MM.1S (cell line): ENCODE measurements around the gene PRKRIP1.
A peak's percentile ranks its signal among the peaks of the same experiment; 100 is the strongest.

Source experiments
- DNase-seq: peaks from one replicate; pipeline ENCODE4 v3.0.0-alpha.2; 2015
- H2AFZ ChIP-seq: fragments of 300-600 bp; sonication (generic); 2 replicates; pipeline ENCODE4 v1.6.0; 2016; ENCODE audit warnings: antibody characterized with exemption, low read length
- H3F3A ChIP-seq: fragments of 300-600 bp; sonication (generic); 2 replicates; pipeline ENCODE4 v1.6.1; 2016; ENCODE audit warnings: mild to moderate bottlenecking, antibody characterized with exemption, low read length, moderate library complexity, mixed read lengths; ENCODE audit not compliant: insufficient read depth
- H3K27ac ChIP-seq: fragments of 300-600 bp; sonication (generic); 2 replicates; pipeline ENCODE4 v1.5.1; 2016; ENCODE audit warnings: mild to moderate bottlenecking, low read length
- H3K27me3 ChIP-seq: fragments of 300-600 bp; sonication (generic); replicated peaks from 2 replicates; pipeline ENCODE4 v1.6.0; 2016; ENCODE audit warnings: low read length; ENCODE audit not compliant: insufficient read depth
- H3K36me3 ChIP-seq: fragments of 300-600 bp; sonication (generic); replicated peaks from 2 replicates; pipeline ENCODE4 v1.6.1; 2016; ENCODE audit warnings: mild to moderate bottlenecking, low read length, mixed read lengths; ENCODE audit not compliant: insufficient read depth
- H3K4me1 ChIP-seq: fragments of 300-600 bp; sonication (generic); 2 replicates; pipeline ENCODE4 v1.6.1; 2016; ENCODE audit warnings: low read length, mixed read lengths
- H3K4me2 ChIP-seq: fragments of 300-600 bp; sonication (generic); 2 replicates; pipeline ENCODE4 v1.6.0; 2016; ENCODE audit warnings: low read depth, low read length
- H3K4me3 ChIP-seq: fragments of 300-600 bp; sonication (generic); 2 replicates; pipeline ENCODE4 v1.5.1; 2016; ENCODE audit warnings: low read length, mixed read lengths
- H3K79me2 ChIP-seq: fragments of 300-600 bp; sonication (generic); 2 replicates; pipeline ENCODE4 v1.6.1; 2016; ENCODE audit warnings: mixed run types, low read length, mixed read lengths
- H3K9ac ChIP-seq: fragments of 300-600 bp; sonication (generic); 2 replicates; pipeline ENCODE4 v1.6.1; 2016; ENCODE audit warnings: low read length, mixed read lengths
- H3K9me2 ChIP-seq: fragments of 300-600 bp; sonication (generic); replicated peaks from 2 replicates; pipeline ENCODE4 v1.6.1; 2016; ENCODE audit warnings: mild to moderate bottlenecking, low read length, mixed read lengths; ENCODE audit not compliant: insufficient read depth
- H3K9me3 ChIP-seq: fragments of 300-600 bp; sonication (generic); replicated peaks from 2 replicates; pipeline ENCODE4 v1.6.1; 2016; ENCODE audit warnings: mild to moderate bottlenecking, low read length, mixed read lengths; ENCODE audit not compliant: insufficient read depth
- H4K20me1 ChIP-seq: fragments of 300-600 bp; sonication (generic); 2 replicates; pipeline ENCODE4 v1.6.1; 2016; ENCODE audit warnings: mild to moderate bottlenecking, low read length, moderate library complexity, mixed read lengths; ENCODE audit not compliant: insufficient read depth
- CTCF ChIP-seq: fragments of 300-600 bp; sonication (generic); IDR thresholded peaks from 2 replicates; pipeline ENCODE4 v1.5.1; 2016; ENCODE audit warnings: antibody characterized with exemption, low read length, mixed read lengths
- EZH2 ChIP-seq: fragments of 300-600 bp; sonication (generic); optimal IDR thresholded peaks from 2 replicates; pipeline ENCODE3; 2017; ENCODE audit warnings: low read depth, mild to moderate bottlenecking, antibody characterized with exemption, low read length, mixed read lengths
- EZH2phosphoT487 ChIP-seq: fragments of 300-600 bp; sonication (generic); IDR thresholded peaks from 2 replicates; pipeline ENCODE4 v1.6.1; 2018; ENCODE audit warnings: antibody characterized with exemption, low read length

PRKRIP1 gene

GRCh38 chr7:102467581-102468477, 71.7 kb downstream of the PRKRIP1 start:
- DNase-seq = no peak
- Histone ChIP-seq H3K36me3 (no peaks in the 10 kb centered on the region; the same call in 1 of the 2 replicates), H3K4me1 (peaks cover 10% of the 10 kb centered on the region; the same call in 1 of the 2 replicates), H3F3A (peaks cover 11% of the 10 kb centered on the region), H3K9me2 (no peaks in the 10 kb centered on the region), H3K4me2 (no peak overlapping the region), H3K9ac (no peak overlapping the region), H3K27me3 (no peaks in the 10 kb centered on the region), H4K20me1 (no peaks in the 10 kb centered on the region), H3K9me3 (no peaks in the 10 kb centered on the region), H3K27ac (no peak overlapping the region), H3K4me3 (no peak overlapping the region), H2AFZ (no peak overlapping the region), H3K79me2 (peaks cover 73% of the 10 kb centered on the region)
- TF ChIP-seq EZH2 (no peak), EZH2phosphoT487 (no peak), CTCF (no peak)

- Histone ChIP-seq H3K79me2 (peaks cover 75% of the 10 kb centered on the region), H3K9ac (no peak overlapping the region), H3K36me3 (no peaks in the 10 kb centered on the region; the same call in 1 of the 2 replicates), H3K4me1 (peaks cover 6% of the 10 kb centered on the region; the same call in 1 of the 2 replicates), H2AFZ (no peak overlapping the region), H3K9me2 (no peaks in the 10 kb centered on the region), H3F3A (peaks cover 11% of the 10 kb centered on the region), H3K27ac (no peak overlapping the region), H3K27me3 (no peaks in the 10 kb centered on the region), H3K4me3 (no peak overlapping the region), H3K9me3 (no peaks in the 10 kb centered on the region), H3K4me2 (no peak overlapping the region), H4K20me1 (no peaks in the 10 kb centered on the region)
- TF ChIP-seq CTCF (no peak), EZH2phosphoT487 (no peak), EZH2 (no peak)
- DNase-seq = peak; percentile 2
Observed at GRCh38 chr7:102468478-102469350, 72.6 kb downstream of the PRKRIP1 start.

- H2AFZ ChIP-seq = no peak overlapping the region
- H3K36me3 ChIP-seq = no peaks in the 10 kb centered on the region; the same call in 1 of the 2 replicates
- no peaks in the 10 kb centered on the region for H3K9me3 ChIP-seq
- no peak overlapping the region for H3K4me3 ChIP-seq
- no peaks in the 10 kb centered on the region for H3K9me2 ChIP-seq
- no peak for TF ChIP-seq CTCF
- TF ChIP-seq EZH2phosphoT487 = no peak
- no peak for TF ChIP-seq EZH2
- H3K27me3 ChIP-seq = no peaks in the 10 kb centered on the region
- no peak overlapping the region for H3K9ac ChIP-seq
- no peak overlapping the region for H3K4me2 ChIP-seq
- H3K79me2 ChIP-seq = peaks cover 70% of the 10 kb centered on the region
- DNase-seq = peak; percentile 4
- H3K4me1 ChIP-seq = 0 out of 2 replicates have a peak, but pooled peaks cover 5% of the 10 kb centered on the region
- no peak overlapping the region for H3K27ac ChIP-seq
- peaks cover 11% of the 10 kb centered on the region for H3F3A ChIP-seq
- H4K20me1 ChIP-seq = no peaks in the 10 kb centered on the region
Observed at GRCh38 chr7:102469351-102469971, 73.3 kb downstream of the PRKRIP1 start.
